HG03095 (cell line): ENCODE measurements around the gene HNRNPUL1.

ENCODE experiments used
- ATAC-seq: cut with Tn5 transposase; IDR thresholded peaks from one replicate; pipeline ENCODE4 v1.9.1; 2021; ENCODE audit warnings: moderate library complexity; ENCODE audit not compliant: unreplicated experiment

Gene HNRNPUL1

DNA sequence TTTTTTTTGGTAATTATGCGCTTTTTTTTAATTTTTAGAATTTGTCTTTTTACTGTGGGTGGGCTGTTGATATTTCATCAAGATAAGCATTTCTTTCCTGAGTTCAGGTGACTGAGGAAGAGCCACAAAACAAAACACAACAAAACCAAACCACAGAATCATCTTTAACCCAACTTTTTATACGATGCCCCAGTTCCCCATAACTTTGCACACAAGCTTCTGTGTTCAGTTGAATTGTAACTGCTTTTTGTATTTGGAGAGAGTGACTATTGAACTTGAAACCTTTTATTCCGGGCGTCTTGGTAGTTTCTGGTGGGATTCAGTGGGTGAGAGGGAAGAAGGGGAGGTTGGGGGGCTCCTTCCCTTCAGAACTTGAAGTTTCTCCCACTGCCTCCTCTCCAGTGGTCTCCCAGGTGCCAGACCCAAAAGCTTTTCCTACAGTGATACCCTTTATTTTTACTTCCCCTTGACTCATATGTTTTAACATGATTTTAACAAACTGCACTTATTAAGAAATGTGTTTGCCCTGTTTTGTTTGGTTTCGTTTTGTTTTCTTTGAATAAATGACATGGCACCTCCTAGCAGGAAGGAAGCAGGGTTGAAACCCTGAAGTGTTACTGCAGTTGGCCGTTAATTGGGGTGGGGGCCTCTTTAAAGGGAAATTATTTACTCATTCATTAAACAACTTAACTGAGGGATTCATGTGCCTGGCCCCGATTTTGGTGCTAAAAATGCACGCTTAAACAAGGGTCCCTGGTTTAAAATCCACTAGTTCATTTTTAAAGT is 43.1 kb downstream of the HNRNPUL1 start:
- ATAC-seq = no peak

DNA sequence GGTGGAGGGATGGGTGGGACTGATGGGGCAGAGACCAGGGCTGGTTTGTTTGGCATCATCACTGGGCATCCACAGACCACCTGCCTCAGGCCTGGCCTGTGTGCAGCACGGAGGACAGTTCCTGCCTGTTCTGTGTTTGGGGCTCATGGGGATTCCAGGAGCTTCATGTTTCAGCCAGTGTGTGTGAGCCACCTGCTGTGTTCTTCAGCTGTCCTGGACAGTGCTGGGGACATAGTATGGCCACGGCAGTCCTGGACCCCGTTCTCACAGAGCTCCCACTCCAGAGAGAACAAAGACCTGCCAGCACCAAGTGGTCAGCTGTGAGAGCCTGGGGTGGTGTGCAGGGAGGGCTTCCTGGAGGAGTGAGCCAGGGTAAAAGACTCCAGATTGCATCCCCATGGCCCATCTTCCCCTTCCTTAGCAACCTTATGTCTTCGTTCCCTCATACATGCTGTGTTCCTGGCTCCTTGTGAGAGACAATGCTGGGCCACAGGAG is 43.8 kb downstream of the HNRNPUL1 start:
- ATAC-seq = no peak

DNA sequence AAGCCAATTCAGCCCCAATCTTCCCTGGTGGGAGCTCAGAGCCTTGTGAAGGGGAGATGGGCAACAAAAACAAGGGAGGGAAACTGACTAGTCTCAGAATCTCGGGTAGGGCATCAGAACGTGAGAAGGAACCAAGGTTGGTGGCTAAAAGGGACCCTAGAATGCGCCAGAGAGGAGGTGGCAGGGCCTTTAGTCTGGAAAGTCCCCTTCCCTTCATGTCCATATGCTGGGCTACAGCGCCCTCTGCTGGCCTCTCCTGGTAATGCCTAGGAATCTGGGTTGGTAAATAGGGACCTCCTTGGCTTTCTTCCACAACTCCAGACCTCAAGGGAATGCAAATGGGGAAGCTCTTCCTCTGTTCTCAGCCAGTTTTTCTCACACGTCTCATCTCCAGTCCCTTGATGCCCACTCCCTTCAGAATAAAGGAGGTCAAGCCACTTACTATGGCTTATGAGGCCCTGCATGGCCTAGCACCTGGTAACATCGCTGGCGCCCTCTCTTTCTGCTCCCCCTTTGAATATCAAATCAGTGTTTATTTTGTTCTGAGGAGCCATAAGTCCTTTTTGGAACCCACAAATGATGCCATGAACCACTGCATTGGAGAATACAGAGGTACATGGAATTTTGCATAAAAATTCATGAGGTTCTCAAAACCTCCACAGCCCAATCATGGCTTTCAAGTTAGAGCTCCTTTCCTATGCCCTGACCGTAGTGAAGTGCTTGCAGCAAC is 44.4 kb downstream of the HNRNPUL1 start:
- ATAC-seq = no peak

- ATAC-seq = no peak
Measured at GRCh38 chr19:41309180-41310032, 45.2 kb downstream of the HNRNPUL1 start.

DNA sequence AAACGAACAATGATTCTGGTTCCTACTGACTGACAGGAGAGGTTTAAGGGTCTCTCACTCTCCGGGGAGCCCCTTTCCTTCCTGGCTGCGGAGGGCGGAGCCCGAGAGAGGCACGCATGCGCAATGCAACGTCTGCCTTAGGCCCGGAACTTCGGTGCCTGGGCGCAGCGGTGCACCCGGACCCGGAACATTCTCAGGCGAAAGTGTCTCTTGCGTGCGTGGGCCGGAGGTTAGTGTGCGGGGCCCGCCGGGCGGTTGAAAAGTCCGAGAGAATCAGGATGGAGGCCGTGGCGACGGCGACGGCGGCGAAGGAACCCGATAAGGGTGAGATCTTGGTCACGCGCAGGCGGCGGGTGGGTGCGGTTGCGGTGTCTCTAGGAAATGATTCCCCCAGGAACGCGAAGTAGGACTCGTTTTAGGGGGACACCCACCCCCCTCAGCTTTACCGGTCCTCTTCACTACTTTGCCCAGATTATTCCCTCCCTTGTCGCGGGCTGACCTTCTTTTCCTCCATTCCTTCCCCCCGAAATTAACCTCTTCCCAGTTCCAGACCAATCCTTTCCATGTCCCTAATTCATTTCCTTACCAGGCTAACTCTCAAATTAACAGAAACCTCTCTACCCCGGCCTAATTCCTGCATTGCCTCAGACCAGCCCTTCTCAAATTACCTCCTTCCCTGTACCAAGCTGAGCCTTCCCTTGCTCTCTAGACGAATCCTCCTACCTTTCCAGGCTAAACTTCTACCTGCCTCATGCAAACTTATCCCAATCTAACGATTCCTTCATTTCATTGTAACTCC is 46.1 kb downstream of the HNRNPUL1 start, which contains the start of gene CCDC97:
Gene CCDC97 (plus strand): TSS at position 140 of the 799 bp plus-strand sequence. CDS start 139 bp downstream, at position 279.
- ATAC-seq = peak; percentile 53

GRCh38 chr19:41311072-41311471 is 46.9 kb downstream of the HNRNPUL1 start:
- no peak for ATAC-seq

GRCh38 chr19:41311613-41312012 is 47.4 kb downstream of the HNRNPUL1 start:
- ATAC-seq = no peak

GRCh38 chr19:41316306-41316920 is 52.2 kb downstream of the HNRNPUL1 start:
- ATAC-seq = no peak

DNA sequence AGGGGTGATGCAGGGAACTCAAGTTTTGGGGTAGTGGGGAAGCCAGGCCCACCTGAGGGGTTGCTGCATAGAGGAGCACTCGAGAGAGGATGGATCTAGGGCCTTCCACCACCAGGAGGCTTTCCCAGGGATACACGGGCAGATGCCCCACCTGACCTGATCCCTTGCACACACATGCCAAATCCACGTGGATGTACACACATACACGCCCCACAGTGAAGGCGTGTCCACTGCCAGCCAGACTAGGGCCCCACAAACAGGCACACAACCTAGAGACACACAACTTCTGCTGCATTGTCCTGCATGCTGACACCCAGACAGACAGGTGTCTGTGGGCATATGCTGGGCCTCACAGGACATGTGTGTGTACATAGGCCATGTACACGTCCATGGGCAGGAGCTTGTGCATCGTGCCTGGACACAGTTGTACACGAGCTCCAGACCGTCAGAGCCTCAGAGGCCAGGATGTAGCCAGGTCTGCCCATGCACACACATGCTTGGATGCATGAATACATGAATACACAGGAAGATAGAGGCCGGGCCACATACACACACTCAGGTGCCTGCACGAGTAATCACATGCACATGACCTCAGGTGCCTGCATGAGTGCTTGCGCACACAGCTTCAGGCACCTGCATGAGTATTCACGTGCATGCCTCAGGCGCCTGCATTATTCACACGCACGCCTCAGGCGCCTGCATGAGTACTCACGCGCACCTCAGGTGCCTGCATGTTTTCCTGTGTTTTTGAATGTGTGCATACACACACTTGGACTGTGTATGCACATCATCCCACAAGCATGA is 54.7 kb downstream of the HNRNPUL1 start:
- no peak for ATAC-seq

DNA sequence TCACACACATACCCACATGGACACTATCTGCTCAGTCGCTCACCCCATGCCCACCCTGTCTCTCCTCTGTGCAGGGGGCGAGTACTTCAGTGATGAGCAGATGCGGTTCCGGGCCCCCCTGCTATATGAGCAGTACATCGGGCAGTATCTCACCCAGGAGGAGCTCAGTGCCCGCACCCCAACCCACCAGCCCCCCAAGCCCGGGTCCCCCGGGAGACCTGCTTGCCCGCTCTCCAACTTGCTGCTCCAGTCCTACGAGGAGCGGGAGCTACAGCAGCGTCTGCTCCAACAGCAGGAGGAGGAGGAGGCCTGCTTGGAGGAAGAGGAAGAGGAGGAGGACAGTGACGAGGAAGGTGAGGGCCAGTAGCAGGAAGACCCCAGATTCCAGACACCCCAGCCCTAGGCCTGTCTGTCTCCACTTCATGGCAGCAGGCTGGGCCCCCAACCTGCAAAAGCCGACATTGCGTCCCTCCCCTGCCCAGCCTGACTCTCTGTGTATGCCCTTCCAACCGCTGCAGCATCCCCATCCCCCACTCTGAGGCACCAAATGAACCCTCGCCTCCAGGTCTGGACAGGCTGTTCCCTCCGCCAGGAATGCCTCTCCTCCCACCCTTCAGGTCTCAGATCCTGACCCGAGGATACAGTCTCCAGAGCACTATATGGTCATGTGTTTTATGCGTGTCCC is 55.5 kb downstream of the HNRNPUL1 start:
- ATAC-seq = no peak

DNA sequence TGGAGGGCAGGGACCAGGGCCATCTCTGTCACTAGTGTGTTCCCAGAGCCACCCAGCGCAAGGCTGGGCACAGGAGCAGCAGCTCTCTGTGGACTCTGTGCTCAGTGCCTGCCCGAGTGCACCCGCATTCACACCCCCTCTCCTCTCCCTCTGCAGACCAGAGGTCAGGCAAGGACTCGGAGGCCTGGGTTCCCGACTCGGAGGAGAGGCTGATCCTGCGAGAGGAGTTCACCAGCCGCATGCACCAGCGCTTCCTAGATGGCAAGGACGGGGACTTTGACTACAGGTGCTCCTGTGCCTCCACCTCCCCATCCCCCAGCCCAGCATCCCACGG is 56.0 kb downstream of the HNRNPUL1 start:
- no peak for ATAC-seq

DNA sequence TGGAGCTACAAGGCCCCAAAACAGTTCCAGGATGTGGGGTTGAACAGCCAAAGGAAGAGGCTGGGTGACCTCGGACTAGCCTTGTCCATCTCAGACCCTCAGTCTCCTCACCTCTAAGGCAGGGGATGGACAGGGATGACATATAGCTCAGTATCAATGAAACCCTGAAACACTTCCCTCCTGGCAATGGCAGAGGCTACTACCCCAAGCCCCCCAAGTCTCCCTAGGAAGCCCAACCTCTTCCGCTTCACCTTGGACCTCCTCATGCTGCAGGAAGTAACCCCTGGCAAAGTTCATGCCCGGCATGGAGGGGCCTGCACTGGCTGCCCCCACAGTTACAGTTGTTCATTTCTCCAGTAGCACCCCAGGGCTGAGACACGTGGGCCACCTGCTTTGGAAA is 56.4 kb downstream of the HNRNPUL1 start:
- no peak for ATAC-seq

DNA sequence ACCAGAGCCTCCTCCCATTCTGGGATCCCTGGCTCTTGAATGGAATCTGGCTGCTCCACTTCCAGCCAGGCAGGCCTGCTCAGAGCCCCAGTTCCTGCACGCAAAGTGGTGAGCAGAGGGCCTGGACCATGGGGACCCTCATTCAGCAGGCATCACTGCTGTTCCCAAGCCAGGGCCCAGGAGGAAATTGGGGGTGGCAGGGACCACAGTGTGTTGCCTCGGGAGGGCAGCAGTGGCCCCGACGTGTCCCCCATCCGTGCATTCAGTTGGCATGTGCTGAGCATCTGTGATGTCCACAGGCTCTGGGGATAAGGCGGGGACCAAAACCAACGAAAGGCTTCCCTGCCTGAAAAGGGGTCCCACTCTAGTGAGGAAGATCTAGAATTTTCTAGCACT is 57.0 kb downstream of the HNRNPUL1 start:
- no peak for ATAC-seq

GRCh38 chr19:41321600-41322270 is 57.6 kb downstream of the HNRNPUL1 start:
- no peak for ATAC-seq

DNA sequence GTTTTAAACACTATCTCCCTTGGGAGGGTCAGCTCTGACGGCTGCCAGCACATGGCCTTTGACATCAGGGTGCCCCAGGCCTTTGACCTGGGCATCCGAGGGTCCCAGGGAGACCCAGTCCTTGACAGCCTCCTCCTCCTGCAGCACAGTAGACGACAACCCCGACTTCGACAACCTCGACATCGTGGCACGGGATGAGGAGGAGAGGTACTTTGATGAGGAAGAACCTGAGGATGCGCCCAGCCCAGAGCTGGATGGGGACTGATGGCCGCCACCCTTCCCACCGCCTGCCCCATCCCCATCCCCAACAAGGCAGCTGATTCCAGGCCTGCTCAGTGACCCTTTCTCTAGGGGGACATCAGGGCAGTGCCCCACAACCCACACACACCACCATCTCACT is 58.3 kb downstream of the HNRNPUL1 start:
- ATAC-seq = no peak

DNA sequence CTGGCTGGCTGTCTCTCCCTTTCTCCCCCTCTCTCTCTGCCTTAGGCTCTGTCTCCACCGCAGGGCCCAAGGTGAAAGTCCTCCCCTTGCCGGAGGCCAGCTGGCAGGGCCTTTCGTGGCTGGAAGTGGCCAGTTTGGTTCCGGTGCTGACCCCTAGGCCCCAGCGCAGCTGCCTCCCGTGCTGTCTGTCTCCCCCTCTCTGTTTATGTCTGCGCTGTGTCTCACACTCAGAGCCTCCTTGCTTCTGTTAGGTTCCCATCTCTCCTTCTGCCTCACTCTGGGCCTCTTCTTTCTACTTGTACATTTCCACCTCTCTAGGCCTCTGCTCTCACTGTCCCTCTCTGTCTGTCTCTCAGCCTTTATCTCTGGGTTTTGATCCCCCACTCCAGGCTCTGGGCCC is 58.9 kb downstream of the HNRNPUL1 start:
- no peak for ATAC-seq

- ATAC-seq = no peak
Measured at GRCh38 chr19:41323430-41324125, 59.4 kb downstream of the HNRNPUL1 start.
